Measurements from ENCODE around the gene SH3GL2. TPM values are rescaled to one million over a fixed set of nuclear protein-coding genes. Genes with fewer than 3 reads are reported as not detected.

SH3GL2 gene
- polyA plus RNA-seq (2013), result 0.06 and 0.08 TPM in 2 replicates

DNA sequence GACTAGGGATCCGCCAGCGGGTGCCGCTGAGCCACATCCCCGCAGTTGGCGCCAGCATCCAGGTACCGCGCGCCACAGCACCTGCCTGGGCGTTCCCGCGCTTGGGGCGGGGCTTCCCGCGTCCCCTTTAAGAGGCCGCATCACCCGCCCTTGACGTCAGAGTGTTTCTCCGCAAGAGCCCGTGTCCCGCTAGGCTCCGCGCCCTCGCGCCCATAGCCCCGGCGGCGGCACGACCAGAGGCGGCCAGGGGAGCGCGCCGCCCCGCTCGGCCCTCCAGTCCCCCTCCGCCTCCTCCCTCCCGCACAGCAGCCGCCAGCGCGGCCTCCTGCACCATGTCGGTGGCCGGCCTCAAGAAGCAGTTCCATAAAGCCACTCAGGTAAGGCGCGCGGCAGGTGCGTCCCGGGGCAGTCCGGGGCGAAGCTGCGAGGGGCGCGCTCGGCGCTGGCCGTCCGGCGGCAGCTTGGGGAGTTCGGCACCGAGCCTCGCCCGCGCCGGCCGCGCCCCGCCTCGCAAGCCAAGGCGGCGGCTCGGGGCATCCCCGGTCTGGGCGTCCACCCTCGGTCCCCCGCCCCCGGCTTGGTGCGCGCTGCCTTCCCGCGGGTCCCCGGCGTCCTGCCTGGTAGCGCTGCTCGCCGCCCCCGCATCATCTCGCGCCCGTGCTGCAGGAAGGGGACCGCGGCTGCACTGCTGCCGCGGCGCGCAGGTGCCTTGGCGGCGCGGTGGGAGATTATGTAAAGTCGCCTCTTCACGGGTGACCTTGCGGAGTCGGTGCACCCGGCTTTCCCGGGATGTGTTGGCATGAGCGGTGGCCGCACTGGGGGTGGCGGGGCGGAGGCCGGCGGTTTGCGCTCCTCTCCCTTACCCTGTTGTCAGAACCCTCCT is at the start of gene SH3GL2:
Gene SH3GL2, plus strand, starts transcription at position 156 of the 883 bp plus-strand sequence.
- peak within 1 kb of the TSS; percentile 10 for H3K4me3 ChIP-seq (ENCODE audit: low read depth, low read length)
- peak within 1 kb of the TSS; percentile 44 for H2AFZ ChIP-seq (ENCODE audit: insufficient read depth, low read length, poor library complexity)
- H3K9ac ChIP-seq (ENCODE audit: low read length), result no peak within 1 kb of the TSS
- no peaks in the 10 kb centered on the region for H3K79me2 ChIP-seq (ENCODE audit: control insufficient read depth, insufficient read depth, low read length, poor library complexity)
- H3K23ac ChIP-seq (ENCODE audit: low read length), result no peak within 1 kb of the TSS
- no peak within 1 kb of the TSS for H3K4ac ChIP-seq (ENCODE audit: low read depth, low read length)
- H3K27me3 ChIP-seq (ENCODE audit: insufficient read depth, low read length), result peaks cover 21% of the 10 kb centered on the region
- H4K12ac ChIP-seq (ENCODE audit: low read depth, low read length), result no peak within 1 kb of the TSS
- no CpG with 5 or more reads among the region's 109 CpGs for WGBS (ENCODE audit: extremely low coverage, insufficient coverage, insufficient read length)
- H4K91ac ChIP-seq (ENCODE audit: low read depth, low read length), result no peak within 1 kb of the TSS
- no peak within 1 kb of the TSS for H3K27ac ChIP-seq (ENCODE audit: low read depth, low read length)
- H4K8ac ChIP-seq (ENCODE audit: low read depth, low read length), result no peak within 1 kb of the TSS
- no peaks in the 10 kb centered on the region for H3K9me3 ChIP-seq (ENCODE audit: insufficient read depth, low read depth, low read length)
- no peaks in the 10 kb centered on the region for H3K79me1 ChIP-seq (ENCODE audit: low read length)
- peak in 1 of 2 donors; percentile 1 for DNase-seq
- H3K14ac ChIP-seq (ENCODE audit: low read length), result no peak within 1 kb of the TSS
- H2BK5ac ChIP-seq (ENCODE audit: low read depth, low read length, poor library complexity), result no peak within 1 kb of the TSS
- H3K18ac ChIP-seq (ENCODE audit: low read length), result no peak within 1 kb of the TSS
- no peak within 1 kb of the TSS for H2AK5ac ChIP-seq (ENCODE audit: low read length)
- H2BK120ac ChIP-seq (ENCODE audit: insufficient read depth, low read length, poor library complexity), result no peak within 1 kb of the TSS
- peaks cover 3 to 6% of the 10 kb centered on the region in 2 experiments for H3K4me1 ChIP-seq (ENCODE audit: control insufficient read depth in 1 of 2, insufficient read depth in 2 of 2, low read length in 2 of 2)
- H2BK12ac ChIP-seq (ENCODE audit: low read length), result no peak within 1 kb of the TSS
- H3K36me3 ChIP-seq (ENCODE audit: control insufficient read depth in 1 of 2, insufficient read depth in 2 of 2, low read length in 2 of 2), result no peaks in the 10 kb centered on the region
- H3K4me2 ChIP-seq (ENCODE audit: low read length), result peak within 1 kb of the TSS; percentile 90

DNA sequence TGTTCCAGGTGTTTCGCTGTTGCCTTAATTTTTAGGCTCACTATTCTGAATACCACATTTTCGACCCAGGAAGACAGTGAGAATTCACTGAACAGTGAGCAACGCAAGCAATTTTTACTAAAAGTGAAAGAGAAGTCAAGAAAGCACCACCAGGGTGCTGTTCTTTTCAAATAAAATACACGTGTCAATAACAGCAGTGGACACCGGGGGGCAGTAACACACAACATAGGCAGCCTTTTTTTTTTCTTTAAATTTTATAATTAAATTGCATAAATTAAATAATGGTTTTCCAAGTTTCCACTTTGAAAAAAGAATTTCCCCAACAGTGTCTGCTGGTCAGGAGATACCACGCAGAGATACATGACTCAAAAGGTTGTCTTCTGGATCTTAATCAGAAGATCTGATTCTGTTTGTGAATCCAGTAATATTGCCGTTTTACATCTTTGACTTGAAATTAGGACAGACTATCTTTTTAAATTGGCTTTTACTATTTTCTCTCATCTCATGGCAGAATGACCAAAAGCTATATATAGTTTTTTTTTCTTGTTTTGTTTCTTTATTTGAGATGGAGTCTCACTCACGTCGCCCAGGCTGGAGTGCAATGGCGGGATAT is 47.1 kb upstream of the SH3GL2 start:
- Histone ChIP-seq H2AK5ac (ENCODE audit: low read length) (no peak overlapping the region), H3K14ac (ENCODE audit: low read length) (no peak overlapping the region), H3K27ac (ENCODE audit: low read depth, low read length) (no peak overlapping the region), H2BK120ac (ENCODE audit: insufficient read depth, low read length, poor library complexity) (no peak overlapping the region), H3K9me3 (ENCODE audit: insufficient read depth, low read depth, low read length) (no peaks in the 10 kb centered on the region), H3K79me1 (ENCODE audit: low read length) (no peaks in the 10 kb centered on the region), H2BK12ac (ENCODE audit: low read length) (no peak overlapping the region), H3K36me3 (ENCODE audit: control insufficient read depth in 1 of 2, insufficient read depth in 2 of 2, low read length in 2 of 2) (no peaks in the 10 kb centered on the region), H3K27me3 (ENCODE audit: insufficient read depth, low read length) (no peaks in the 10 kb centered on the region), H4K8ac (ENCODE audit: low read depth, low read length) (no peak overlapping the region), H4K12ac (ENCODE audit: low read depth, low read length) (no peak overlapping the region), H3K4me3 (ENCODE audit: low read depth, low read length) (no peak overlapping the region), H2BK5ac (ENCODE audit: low read depth, low read length, poor library complexity) (no peak overlapping the region), H3K18ac (ENCODE audit: low read length) (no peak overlapping the region), H3K4me1 (ENCODE audit: control insufficient read depth in 1 of 2, insufficient read depth in 2 of 2, low read length in 2 of 2) (no peaks in the 10 kb centered on the region), H3K79me2 (ENCODE audit: control insufficient read depth, insufficient read depth, low read length, poor library complexity) (no peaks in the 10 kb centered on the region), H3K4ac (ENCODE audit: low read depth, low read length) (no peak overlapping the region), H4K91ac (ENCODE audit: low read depth, low read length) (no peak overlapping the region), H2AFZ (ENCODE audit: insufficient read depth, low read length, poor library complexity) (no peak overlapping the region), H3K9ac (ENCODE audit: low read length) (no peak overlapping the region), H3K23ac (ENCODE audit: low read length) (no peak overlapping the region), H3K4me2 (ENCODE audit: low read length) (no peak overlapping the region)
- peak; percentile 9 to 47 for DNase-seq
- WGBS (ENCODE audit: extremely low coverage, insufficient coverage, insufficient read length), result no CpG with 5 or more reads among the region's 10 CpGs

DNA sequence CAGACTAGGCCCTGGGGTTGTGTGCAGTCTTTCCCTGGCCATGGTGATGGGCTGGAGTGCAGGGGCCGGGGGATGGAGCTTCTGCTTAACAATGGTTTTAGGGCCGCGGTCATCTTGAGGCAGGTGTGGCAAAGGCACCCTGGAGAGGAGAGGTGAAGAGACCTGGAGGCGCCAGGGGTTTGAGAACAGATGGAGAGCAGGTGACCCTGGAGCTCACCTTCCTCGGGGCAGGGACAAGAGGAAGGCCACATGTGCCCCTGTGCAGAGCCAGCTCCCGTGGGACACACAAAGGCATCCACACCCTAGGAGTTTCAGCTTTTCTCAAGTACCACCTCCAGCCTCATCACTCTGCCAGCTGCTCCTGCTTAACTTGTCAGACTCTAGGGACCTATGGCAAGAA is 46.4 kb upstream of the SH3GL2 start:
- no CpG with 5 or more reads among the region's 6 CpGs for WGBS (ENCODE audit: extremely low coverage, insufficient coverage, insufficient read length)
- Histone ChIP-seq H3K4me3 (ENCODE audit: low read depth, low read length) (no peak overlapping the region), H3K4me2 (ENCODE audit: low read length) (no peak overlapping the region), H3K27ac (ENCODE audit: low read depth, low read length) (no peak overlapping the region), H3K36me3 (ENCODE audit: control insufficient read depth in 1 of 2, insufficient read depth in 2 of 2, low read length in 2 of 2) (no peaks in the 10 kb centered on the region), H3K9ac (ENCODE audit: low read length) (no peak overlapping the region), H4K91ac (ENCODE audit: low read depth, low read length) (no peak overlapping the region), H3K4ac (ENCODE audit: low read depth, low read length) (no peak overlapping the region), H3K4me1 (ENCODE audit: control insufficient read depth in 1 of 2, insufficient read depth in 2 of 2, low read length in 2 of 2) (no peaks in the 10 kb centered on the region), H4K8ac (ENCODE audit: low read depth, low read length) (no peak overlapping the region), H3K27me3 (ENCODE audit: insufficient read depth, low read length) (no peaks in the 10 kb centered on the region), H4K12ac (ENCODE audit: low read depth, low read length) (no peak overlapping the region), H3K18ac (ENCODE audit: low read length) (no peak overlapping the region), H3K79me2 (ENCODE audit: control insufficient read depth, insufficient read depth, low read length, poor library complexity) (no peaks in the 10 kb centered on the region), H2BK120ac (ENCODE audit: insufficient read depth, low read length, poor library complexity) (no peak overlapping the region), H3K14ac (ENCODE audit: low read length) (no peak overlapping the region), H2AFZ (ENCODE audit: insufficient read depth, low read length, poor library complexity) (no peak overlapping the region), H3K9me3 (ENCODE audit: insufficient read depth, low read depth, low read length) (no peaks in the 10 kb centered on the region), H3K23ac (ENCODE audit: low read length) (no peak overlapping the region), H2AK5ac (ENCODE audit: low read length) (no peak overlapping the region), H3K79me1 (ENCODE audit: low read length) (no peaks in the 10 kb centered on the region), H2BK12ac (ENCODE audit: low read length) (no peak overlapping the region), H2BK5ac (ENCODE audit: low read depth, low read length, poor library complexity) (no peak overlapping the region)
- DNase-seq, result no peak

DNA sequence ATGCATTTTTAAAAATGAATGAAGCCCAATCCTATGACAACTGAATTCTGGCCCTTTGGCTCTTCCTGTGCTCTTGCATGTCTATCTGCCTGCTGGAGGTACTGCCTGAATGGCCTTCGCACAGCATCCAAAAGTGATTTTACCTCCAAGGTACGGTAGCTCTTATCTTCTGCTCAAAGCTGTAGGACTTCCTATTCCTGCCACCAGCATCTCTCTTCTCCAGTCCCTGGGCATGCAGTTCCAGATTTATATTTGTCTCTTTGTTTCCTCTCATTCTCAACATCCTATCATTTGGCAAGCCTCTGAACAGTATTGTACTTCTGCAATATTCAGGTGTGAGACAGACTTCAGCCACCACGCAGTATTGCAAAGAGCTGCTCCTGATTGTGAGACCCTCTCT is 43.7 kb upstream of the SH3GL2 start:
- no peaks in the 10 kb centered on the region for H3K79me2 ChIP-seq (ENCODE audit: control insufficient read depth, insufficient read depth, low read length, poor library complexity)

More for the DNA sequence above, 43.7 kb upstream of the SH3GL2 start:
- Histone ChIP-seq H3K4me3 (ENCODE audit: low read depth, low read length) (no peak overlapping the region), H3K27me3 (ENCODE audit: insufficient read depth, low read length) (no peaks in the 10 kb centered on the region), H3K9me3 (ENCODE audit: insufficient read depth, low read depth, low read length) (no peaks in the 10 kb centered on the region), H3K4me1 (ENCODE audit: control insufficient read depth in 1 of 2, insufficient read depth in 2 of 2, low read length in 2 of 2) (no peaks in the 10 kb centered on the region), H4K8ac (ENCODE audit: low read depth, low read length) (no peak overlapping the region), H4K12ac (ENCODE audit: low read depth, low read length) (no peak overlapping the region), H3K36me3 (ENCODE audit: control insufficient read depth in 1 of 2, insufficient read depth in 2 of 2, low read length in 2 of 2) (no peaks in the 10 kb centered on the region), H3K27ac (ENCODE audit: low read depth, low read length) (no peak overlapping the region), H3K4me2 (ENCODE audit: low read length) (no peak overlapping the region), H3K23ac (ENCODE audit: low read length) (no peak overlapping the region), H2BK5ac (ENCODE audit: low read depth, low read length, poor library complexity) (no peak overlapping the region), H3K9ac (ENCODE audit: low read length) (no peak overlapping the region), H2BK12ac (ENCODE audit: low read length) (no peak overlapping the region), H3K4ac (ENCODE audit: low read depth, low read length) (no peak overlapping the region), H3K79me1 (ENCODE audit: low read length) (no peaks in the 10 kb centered on the region), H3K14ac (ENCODE audit: low read length) (no peak overlapping the region), H2AFZ (ENCODE audit: insufficient read depth, low read length, poor library complexity) (no peak overlapping the region), H2AK5ac (ENCODE audit: low read length) (no peak overlapping the region), H4K91ac (ENCODE audit: low read depth, low read length) (no peak overlapping the region), H3K18ac (ENCODE audit: low read length) (no peak overlapping the region), H2BK120ac (ENCODE audit: insufficient read depth, low read length, poor library complexity) (no peak overlapping the region)
- WGBS (ENCODE audit: extremely low coverage, insufficient coverage, insufficient read length), result no CpG with 5 or more reads among the region's 3 CpGs
- no peak for DNase-seq
